NCI-H774 (cell line): ENCODE results near the gene ATP6V0E1.
A peak's percentile ranks its signal among the peaks of the same experiment; 100 is the strongest.

Experiments
- DNase-seq: peaks from one replicate; lab custom pipeline; 2025; lab: John Stamatoyannopoulos, UW

The ATP6V0E1 gene

DNA sequence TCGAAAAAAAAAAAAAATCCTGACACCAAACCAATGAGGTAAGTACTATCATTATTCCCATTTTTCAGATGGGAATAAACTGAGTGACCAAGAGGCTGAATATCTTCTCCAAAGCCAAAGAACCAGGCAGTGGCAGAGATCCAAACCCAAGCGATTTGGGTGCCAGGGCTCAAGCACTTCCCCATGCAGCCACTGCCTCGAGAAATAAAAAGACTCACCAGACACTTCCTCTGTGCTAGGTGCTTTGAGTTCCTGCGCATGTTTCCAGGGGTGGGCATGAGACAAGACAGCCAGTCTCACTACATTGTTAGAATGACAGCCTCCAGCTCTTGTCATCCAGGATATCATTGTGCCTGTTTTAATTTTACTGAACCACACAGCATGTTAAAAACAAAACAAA, 26.6 kb upstream of the ATP6V0E1 start:
- DNase-seq = no peak

GRCh38 chr5:172957458-172957857, 26.1 kb upstream of the ATP6V0E1 start:
- DNase-seq = no peak

DNA sequence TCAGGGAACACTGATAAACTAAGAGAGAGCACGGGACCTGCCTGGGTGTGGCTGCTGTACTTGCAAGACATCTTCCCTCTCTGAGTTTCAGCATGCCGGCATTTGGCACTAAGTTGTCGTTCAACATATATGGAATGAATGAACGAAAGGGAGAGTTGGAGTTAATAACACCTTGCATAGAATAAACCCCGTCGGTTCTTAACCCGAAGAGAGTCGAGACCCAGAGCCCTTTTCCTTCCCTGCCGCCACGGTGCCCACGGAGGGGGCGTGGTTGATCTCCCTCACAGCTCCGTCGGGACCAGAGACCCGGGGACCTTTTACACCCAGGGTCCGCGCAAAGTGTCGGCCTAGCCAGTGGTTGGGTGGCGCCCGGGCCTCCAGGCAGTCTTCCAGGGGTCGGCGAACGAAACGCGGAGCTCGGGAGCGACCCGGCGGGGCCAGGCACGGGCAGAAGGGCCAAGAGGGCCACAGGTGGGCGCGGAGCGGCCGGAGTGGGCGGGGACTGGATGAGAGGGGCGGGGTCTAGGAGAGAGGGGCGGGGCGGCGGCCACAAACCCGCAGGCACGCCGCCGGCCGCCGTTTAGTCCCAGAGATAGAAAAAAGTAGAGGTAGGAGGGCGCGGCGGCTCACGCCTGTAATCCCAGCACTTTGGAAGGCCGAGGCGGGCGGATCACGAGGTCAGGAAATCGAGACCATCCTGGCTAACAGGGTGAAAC, 25.1 kb upstream of the ATP6V0E1 start:
- peak; percentile 35 for DNase-seq

DNA sequence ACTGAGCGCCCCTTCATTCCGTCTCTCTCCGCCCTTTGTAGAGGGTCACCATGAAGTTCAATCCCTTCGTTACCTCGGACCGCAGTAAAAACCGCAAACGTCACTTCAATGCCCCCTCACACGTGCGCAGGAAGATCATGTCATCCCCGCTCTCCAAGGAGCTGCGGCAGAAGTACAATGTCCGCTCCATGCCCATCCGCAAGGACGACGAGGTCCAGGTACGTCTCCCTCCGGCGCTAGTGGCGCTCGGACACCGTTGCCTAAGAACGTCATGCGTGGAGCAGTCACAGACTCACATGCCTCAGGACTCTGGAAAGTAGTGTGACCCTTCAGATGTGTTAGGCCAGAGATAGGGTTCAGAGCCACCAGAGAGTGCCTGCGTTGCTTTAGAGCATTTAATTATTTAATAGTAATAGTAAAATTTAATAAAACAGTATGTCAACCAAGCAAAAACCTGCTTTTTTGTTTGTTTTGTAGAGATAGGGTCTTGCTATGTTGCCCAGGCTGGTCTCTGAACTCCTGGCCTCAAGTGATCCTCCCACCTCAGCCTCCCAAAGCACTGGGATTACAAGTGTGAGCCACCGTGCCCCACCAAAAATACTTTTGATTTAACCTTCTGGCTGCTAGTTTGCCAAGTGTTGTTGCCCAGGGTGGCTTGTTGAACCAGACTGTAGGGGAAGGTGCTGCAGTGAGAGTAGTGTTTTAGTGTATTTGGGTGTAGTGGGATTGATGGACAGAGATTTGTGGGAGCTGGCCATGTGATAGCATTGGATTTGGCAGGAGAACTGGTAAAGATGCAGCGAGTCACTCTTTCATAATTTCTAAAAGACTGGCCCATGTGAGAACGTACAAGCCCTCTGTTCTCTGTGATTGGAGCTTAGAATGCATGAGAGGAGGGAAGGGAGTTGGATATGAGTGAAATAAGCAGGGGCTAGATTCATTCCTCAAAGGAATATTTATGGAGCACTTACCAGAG, 23.5 kb upstream of the ATP6V0E1 start:
- no peak for DNase-seq

DNA sequence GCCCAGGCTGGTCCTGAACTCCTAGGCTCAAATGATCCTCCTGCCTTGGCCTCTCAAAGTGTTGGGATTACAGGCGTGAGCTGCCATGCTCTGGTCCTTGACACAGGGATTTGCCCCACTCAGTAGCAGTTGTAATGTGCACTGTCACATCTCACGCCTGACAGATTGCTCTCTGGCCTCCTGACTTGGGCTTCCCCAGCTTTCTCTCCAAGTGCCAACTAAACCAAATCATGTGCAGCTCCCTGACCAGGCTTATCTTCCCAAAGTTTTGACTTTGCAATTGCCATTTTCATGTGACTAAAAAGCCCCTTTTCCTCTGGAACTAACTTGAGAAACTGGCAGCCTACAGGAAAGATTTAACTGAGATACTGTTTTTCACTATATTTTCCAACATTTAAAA, 13.7 kb upstream of the ATP6V0E1 start:
- no peak for DNase-seq

DNA sequence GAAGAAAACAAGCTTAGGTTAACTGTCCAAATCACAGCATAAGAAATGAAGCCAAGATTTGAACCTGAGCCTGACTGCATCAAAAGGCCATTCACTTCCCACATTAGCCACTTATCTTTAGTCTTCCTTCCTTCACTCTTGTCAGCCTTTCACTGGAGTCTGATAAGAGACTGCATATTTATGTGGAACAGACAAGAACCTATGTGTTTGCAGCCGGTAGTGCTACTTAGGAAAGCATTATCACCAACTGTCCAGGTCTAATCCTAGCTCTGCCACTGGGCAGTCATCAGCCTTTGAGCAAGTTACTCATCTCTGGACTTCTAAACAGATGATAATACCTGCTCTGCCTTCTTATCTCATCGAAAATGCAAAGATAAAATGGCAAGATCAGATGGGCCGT, 12.1 kb upstream of the ATP6V0E1 start:
- no peak for DNase-seq

DNA sequence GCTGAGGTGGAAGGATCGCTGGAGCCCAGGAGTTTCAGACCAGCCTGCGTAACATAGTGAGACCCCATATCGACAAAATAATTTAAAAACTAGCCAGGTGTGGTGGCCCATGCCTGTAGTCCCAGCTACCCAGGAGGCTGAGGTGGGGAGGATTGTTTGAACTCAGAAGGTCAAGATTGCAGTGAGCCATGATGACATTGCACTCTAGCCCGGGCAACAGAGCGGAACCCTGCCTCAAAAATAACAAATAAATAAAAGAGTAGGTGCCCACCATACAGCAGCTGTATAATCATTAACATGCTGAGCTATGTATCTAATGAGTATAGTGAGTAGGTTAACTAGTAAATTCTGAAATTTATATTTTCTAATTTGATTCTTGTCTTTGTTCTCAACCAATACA, 11.0 kb upstream of the ATP6V0E1 start:
- no peak for DNase-seq

DNA sequence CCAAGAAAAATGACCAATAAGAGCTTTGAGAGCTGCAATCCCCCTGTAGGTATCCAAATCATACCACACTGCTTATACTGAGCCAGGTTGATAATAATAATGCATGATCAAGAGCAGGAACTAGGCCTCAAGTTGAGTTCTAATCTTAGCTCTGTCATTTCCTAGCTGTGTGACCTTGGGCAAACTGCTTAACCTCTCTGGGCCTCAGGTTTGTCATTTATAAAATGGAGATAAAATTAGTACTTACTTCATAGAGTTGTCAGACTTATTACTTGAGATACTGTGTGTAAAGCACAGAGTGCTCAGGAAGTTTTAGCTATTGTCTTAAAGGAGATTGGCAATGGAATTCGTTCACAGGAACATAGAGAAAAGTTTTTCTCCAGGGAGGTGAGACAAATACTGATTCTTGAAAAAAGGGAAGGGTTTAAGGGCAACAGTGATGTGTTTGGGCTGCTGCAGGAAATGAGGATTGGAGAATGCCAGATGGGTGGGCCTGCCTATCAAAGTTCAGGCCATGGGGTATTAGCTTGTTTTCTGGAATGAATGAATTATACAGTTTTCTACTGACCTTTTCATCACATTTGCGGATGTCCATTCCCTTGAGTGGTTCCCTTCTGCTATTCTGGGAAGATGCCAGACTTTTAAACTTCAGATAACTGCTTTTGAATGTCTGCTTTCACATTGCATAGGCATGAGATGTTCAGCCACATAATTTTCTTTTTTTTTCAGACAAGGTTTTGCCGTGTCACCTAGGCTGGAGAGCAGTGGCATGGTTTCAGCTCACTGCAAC, 10.2 kb upstream of the ATP6V0E1 start:
- DNase-seq = no peak

DNA sequence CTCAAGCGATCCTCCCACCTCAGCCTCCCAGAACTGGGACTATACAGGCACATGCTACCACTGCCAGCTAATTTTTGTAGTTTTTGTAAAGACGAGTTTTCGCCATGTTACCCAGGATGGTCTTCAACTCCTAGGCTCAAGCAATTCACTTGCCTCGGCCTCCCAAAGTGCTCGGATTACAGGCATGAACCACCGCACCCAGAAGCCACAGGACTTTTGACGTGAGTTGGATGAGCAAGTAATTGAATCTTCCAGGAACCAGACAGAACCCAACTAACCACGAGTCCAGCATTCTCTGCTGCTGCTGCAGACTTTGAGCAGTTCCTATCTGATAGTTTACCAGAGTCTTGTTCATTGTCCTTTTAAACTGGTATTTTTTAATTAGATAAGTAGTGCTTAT, 9.6 kb upstream of the ATP6V0E1 start:
- no peak for DNase-seq

DNA sequence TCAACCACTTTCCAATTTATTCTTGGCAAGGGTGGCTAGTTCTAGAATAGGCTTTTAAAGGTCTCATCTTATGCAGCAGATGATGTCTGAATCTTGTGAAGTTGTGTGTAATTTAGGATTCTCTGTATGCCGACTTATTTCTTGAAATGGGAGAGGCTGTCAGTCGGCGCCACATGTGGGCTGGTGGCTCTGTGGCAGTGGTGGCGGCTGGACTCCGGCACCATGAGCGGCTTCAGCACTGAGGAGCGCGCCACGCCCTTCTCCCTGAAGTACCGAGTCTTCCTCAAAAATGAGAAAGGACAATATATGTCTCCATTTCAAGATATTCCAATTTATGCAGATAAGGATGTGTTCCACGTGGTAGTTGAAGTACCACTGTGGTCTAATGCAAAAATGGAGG, 8.3 kb upstream of the ATP6V0E1 start:
- DNase-seq = no peak

- no peak for DNase-seq
Observed at GRCh38 chr5:172979778-172980177, 3.8 kb upstream of the ATP6V0E1 start.

- DNase-seq = no peak
Observed at GRCh38 chr5:172981931-172982330, 1.6 kb upstream of the ATP6V0E1 start.

- peak; percentile 43 for DNase-seq
Observed at GRCh38 chr5:172984244-172984953, 828 bp downstream of the ATP6V0E1 start.

DNA sequence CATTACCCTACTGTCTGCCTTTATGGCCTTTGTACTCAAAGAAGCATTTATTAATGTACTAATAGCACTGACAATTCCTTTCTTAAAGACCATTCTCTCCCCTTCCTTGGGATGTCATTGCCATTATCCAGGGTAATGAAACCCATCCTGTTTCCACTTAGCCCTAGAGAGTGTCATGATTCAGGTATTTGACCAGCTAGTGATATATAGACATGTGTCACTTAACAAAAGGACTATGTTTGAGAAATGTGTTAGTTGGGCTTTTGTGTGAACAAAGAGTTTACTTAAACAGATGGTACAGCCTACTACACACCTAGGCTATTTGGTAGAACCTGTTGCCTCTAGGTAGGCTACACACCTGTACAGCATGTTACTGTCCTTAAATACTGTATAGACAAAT, 2.0 kb downstream of the ATP6V0E1 start:
- DNase-seq = peak; percentile 48

DNA sequence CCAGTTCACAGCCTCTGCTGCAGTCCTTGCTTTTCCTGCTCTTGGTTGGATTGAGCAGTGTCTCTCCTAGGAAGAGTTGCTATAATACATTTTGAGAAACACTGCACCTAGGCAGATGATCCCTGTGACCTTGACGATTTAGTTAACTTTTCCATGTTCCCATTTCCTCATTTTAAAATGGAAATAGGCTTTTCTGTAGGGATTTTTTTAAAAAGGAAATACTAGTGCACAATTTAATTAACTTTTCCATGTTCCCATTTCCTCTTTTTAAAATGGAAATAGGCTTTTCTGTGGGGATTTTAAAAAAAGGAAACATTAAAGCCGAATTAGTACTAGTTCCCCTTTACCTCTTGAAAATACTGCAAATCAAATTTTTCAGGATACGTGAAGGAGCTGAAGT, 4.7 kb downstream of the ATP6V0E1 start:
- no peak for DNase-seq

DNA sequence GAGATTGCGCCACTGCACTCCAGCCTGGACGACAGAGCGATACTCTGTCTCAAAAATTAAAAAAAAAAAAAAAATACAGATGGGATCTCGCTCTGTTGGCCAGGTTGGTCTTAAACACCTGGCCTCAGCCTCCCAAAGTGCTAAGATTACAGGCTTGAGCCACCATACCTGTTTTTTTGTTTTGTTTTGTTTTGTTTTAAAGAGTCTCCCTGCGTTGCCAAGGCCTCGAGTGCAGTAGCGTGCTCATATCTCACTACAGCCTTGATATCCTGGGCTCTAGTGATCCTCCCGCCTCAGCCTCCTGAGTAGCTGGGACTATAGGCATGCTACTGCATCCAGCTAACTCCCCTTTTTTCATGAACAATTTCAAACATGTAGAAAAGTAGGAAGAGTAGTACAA, 7.2 kb downstream of the ATP6V0E1 start:
- DNase-seq = no peak

GRCh38 chr5:172994405-172994804, 10.8 kb downstream of the ATP6V0E1 start:
- DNase-seq = no peak

DNA sequence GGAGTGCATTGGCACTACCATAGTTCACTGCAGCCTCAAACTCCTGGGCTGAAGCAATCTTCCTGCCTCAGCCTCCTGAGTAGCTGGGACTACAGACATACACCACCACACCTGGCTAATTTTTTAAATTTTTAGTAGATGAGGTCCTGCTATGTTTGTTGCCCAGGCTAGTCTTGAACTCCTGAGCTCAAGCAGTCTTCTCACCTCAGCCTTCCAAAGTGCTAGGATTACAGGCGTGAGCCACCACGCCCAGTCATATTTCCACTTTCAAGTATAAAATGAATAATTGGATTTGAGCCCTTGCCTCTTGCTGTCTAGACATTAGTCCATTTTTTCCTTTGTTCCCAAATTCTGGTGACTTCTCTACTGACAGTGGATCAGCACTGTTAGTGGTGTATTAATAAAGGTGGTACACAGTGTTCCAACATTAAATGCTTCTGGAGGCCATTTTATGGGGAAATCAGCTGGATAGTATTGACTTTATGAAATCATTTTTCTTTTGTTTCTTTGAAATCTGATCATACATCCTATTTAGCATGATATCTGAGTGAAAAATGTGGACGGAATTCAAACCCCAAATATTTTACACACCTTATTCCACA, 15.9 kb downstream of the ATP6V0E1 start:
- DNase-seq = no peak

DNA sequence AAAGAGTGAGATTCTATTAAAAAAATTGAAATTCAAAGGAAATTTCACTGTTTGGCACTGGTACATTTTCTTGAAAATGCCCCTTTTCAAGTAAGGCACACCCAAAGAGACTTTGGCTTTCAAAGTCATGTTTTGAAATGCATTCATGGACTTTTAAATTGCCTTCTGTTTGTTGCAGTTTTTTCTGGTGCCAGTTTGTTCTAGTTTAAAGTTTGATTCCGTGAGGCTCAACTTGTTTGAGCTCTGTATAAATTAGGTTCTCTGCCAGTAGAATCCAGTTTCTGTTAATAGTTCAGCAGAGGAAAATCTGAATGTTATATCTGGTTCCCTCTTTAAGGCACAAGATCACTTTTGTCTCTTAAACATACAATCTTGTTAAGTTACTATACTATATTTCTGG, 16.4 kb downstream of the ATP6V0E1 start:
- DNase-seq = no peak

- no peak for DNase-seq
Observed at GRCh38 chr5:173001229-173001841, 17.8 kb downstream of the ATP6V0E1 start.

GRCh38 chr5:173003360-173003759, 19.8 kb downstream of the ATP6V0E1 start:
- no peak for DNase-seq
